HCT116 (cell line): ENCODE data around the gene TTLL5.

Experiments used
- CTCF ChIP-seq, 3 experiments: fragments of 200-600 bp in 1 of 3; sonication (generic) in 1 of 3; IDR thresholded peaks in 2 of 3; conservative IDR thresholded peaks in 1 of 3; 2 replicates each; pipeline ENCODE4 v1.5.1; 2012 to 2017; ENCODE audit warnings: low read depth in 2 of 3, low read length in 2 of 3, antibody characterized with exemption in 1 of 3, borderline replicate concordance in 1 of 3, control low read depth in 1 of 3, mild to moderate bottlenecking in 1 of 3, mixed read lengths in 1 of 3, mixed run types in 1 of 3, moderate library complexity in 1 of 3; ENCODE audit not compliant: insufficient read depth in 1 of 3
- EGR1 ChIP-seq: IDR thresholded peaks from 2 replicates; pipeline ENCODE4 v1.6.1; 2012; ENCODE audit warnings: low read depth
- EZH2 ChIP-seq: fragments of 200-600 bp; sonication (generic); IDR thresholded peaks from 2 replicates; pipeline ENCODE4 v1.6.1; 2017; ENCODE audit warnings: antibody characterized with exemption, mixed run types
- ZNF274 ChIP-seq: fragments of 200-500 bp; sonication (Bioruptor generic); IDR thresholded peaks from 2 replicates; pipeline ENCODE4 v1.6.1; 2014; ENCODE audit warnings: mild to moderate bottlenecking, low read depth, low read length, inconsistent platforms

GRCh38 chr14:75884198-75884611, 223.2 kb downstream of the TTLL5 start:
- no peak for TF ChIP-seq EZH2
- TF ChIP-seq ZNF274 = no peak
- no peak for TF ChIP-seq EGR1
- peak in 2 of 3 experiments; percentile 54 to 57; a peak in 4 of 6 replicates for TF ChIP-seq CTCF (IDR thresholded peaks at IDR 0.05 in 2 of 3, conservative IDR thresholded peaks at IDR 0.05 in 1 of 3; ENCODE audit: borderline replicate concordance in 1 of 3, insufficient read depth in 1 of 3, low read depth in 2 of 3, low read length in 2 of 3)
